Esophagus mucosa (tissue), 1 donor: ENCODE results near the gene RASGRP1. TPM values are rescaled to one million over a fixed set of nuclear protein-coding genes. Genes with fewer than 3 reads are reported as not detected.

Experiments
- ATAC-seq: fragments of 200-7000 bp; cut with Tn5 transposase; one replicate; pipeline ENCODE4 v1.9.1; 2020
- total RNA-seq: library from RNA; stranded (reverse); gene quantifications from one replicate; pipeline ENCODE4 v1.2.4, GENCODE V29; 2023
- donor health status: DM: yes; HTN: yes; CAD: no.

The RASGRP1 gene
- total RNA-seq, 1 donor from 2014 or later, result 21.2 TPM

DNA sequence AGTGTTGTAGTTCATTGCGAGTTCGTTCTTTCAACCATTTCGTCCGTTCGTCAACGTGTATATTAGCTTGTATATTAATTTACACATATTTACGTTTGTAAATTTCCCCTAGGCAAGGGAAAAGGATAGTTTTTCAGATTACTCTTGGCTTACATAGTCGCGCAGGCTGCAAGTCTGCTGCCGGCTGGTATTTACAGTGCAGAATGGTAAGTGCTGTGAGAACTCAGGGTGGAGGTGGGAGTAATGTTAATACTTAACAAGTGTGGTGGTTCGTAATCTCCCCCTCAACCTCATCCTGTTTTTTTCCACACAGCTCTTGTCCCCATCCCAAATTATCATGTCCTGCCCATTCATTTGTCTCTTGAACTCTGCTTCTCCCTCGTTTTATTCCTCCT lies 109.9 kb downstream of the RASGRP1 start:
- ATAC-seq, result no peak

DNA sequence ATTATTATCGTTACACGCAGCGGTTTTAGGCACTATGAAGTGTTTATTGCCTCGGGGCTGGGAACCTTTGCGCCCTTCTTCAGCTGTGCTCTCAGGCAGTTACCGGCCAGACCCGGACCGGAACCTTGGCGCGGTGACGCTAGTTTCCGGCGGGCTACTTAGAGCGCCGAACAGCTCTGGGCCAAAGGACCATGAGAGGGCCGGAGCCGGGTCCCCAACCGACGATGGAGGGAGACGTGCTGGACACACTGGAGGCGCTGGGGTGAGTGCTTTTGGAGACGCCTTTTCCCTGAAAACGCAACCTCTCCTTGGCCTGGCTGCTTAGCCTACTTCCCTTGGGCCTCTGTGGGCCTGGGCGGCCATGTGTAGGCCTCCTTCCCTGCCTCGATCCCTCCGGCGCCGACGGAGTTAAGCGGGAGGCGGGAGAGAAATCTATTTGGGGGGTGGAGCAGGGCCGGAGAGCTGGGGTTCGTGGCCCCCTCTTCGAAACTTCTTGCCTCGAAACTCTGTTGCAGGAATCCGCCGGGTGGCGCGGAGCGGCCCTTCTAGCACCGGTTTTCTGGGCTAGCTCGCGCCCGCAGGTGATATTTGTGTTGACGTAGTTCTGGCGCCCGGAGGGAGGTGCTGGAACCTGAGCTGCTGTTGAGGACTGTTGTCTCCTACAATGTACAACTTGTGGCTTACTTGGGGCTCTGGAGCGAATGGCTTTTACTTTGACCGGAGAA lies 110.5 kb downstream of the RASGRP1 start, which contains the start of gene FAM98B:
TSS of gene FAM98B (plus strand) at position 157 of the 725 bp plus-strand sequence. CDS start at position 192, 35 bp downstream.
- peak; percentile 96 for ATAC-seq

GRCh38 chr15:38441130-38441519 lies 123.5 kb downstream of the RASGRP1 start:
- ATAC-seq, result peak; percentile 17

DNA sequence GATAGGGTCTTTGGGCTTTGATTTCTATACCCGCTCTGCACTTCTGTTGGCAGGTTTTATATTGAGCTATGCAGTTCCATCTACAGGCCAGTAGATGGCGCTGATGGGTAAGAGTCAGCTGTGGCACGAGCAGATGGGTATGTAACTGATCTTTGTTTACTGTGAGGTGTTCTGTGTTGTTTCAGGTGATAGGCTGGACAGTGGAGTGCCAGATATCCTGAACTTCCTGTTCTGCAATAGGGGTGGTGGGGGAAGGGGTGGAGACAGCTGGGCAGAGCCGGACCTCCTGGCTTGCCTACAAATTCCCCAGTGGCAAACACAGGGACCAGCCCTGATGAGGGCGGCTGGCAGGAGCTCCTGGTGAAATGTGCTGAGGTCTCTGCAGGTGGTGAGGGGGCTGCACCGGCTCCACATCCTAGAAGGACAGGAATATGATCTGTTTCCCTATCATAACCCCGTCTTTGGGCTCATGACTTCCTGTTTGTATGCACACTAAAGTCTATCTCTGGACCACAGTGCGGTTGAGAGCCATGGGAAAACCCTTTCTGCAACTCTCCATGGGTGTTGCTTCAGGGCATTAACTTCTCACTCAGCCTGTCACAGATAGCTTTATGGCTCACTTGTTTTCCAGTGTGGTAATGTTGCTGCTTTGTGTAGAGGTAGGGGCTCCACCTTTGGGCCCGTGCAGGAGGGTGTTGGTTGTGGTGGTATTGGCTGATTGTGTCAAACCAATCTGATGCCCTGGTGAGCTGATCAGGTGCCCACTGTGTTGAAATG lies 124.1 kb downstream of the RASGRP1 start:
- ATAC-seq, result peak; percentile 94

Other genes starting within 250 kb of the RASGRP1 start
- 8.9 TPM for gene FAM98B, start 110.7 kb downstream of the RASGRP1 start, total RNA-seq